K562 (cell line): ENCODE results near the gene PADI4. TPM values are rescaled to one million over a fixed set of nuclear protein-coding genes. Genes with fewer than 3 reads are reported as not detected.

Source experiments
- ATAC-seq: fragments of 200-7000 bp; cut with Tn5 transposase; 3 replicates; pipeline ENCODE4 v1.9.1; 2020; ENCODE audit warnings: moderate library complexity
- BruUV-seq: library from RNA; stranded (reverse); fragments of 400-500 nt; replicated peaks from 2 replicates; lab custom pipeline; 2021; lab: Mats Ljungman, UMichigan
- CTCF ChIA-PET: fragments of 300-600 bp; formaldehyde crosslinking; extraction: SDS; loops from one replicate; lab custom pipeline; 2021; ENCODE audit warnings: low intra/inter-chr PET ratio; lab: Yijun Ruan, JAX
- POLR2A ChIA-PET: fragments of 300-600, 350-650 bp; sonication (Branson Sonifier 250); formaldehyde crosslinking; extraction: SDS; loops from one replicate; lab custom pipeline; 2021; ENCODE audit warnings: antibody characterized with exemption, inconsistent platforms; lab: Yijun Ruan, JAX
- DNase-seq, 4 experiments: peaks; one replicate each; pipeline versions ENCODE4 v3.0.0 to v3.0.0-alpha.2; 2011 to 2018; ENCODE audit warnings: low spot score in 3 of 4, mixed read lengths in 3 of 4; ENCODE audit errors: extremely low read depth in 1 of 4
- FAIRE-seq: peaks from 2 replicates; lab custom pipeline; 2011; peaks lifted over from hg19 to GRCh38; lab: Jason Lieb, UNC
- H2AFZ ChIP-seq: 2 replicates; pipeline ENCODE4 v1.6.0; 2011; ENCODE audit warnings: low read depth, low read length, control low read depth, inconsistent platforms
- H3K27ac ChIP-seq: fragments of 200-600 bp; 3 replicates; pipeline ENCODE4 v1.8.0; 2011; ENCODE audit warnings: low read depth, mild to moderate bottlenecking, control low read depth, inconsistent platforms, low read length, moderate library complexity, mixed read lengths; ENCODE audit errors: extremely low read depth
- H3K27me3 ChIP-seq, 2 experiments: fragments of 300-600 bp in 1 of 2; 2 replicates in 1 of 2; 3 replicates in 1 of 2; pipeline versions ENCODE4 v1.6.0 to v1.8.0; 2011; ENCODE audit warnings: inconsistent platforms in 2 of 2, low read length in 2 of 2, mild to moderate bottlenecking in 1 of 2, mixed read lengths in 1 of 2, moderate library complexity in 1 of 2; ENCODE audit not compliant: control insufficient read depth in 2 of 2, insufficient read depth in 2 of 2
- H3K36me3 ChIP-seq: fragments of 300-600 bp; 3 replicates; pipeline ENCODE4 v1.8.0; 2011; ENCODE audit warnings: mild to moderate bottlenecking, low read length, inconsistent platforms; ENCODE audit not compliant: control insufficient read depth, insufficient read depth
- H3K4me1 ChIP-seq, 2 experiments: fragments of 200-600 bp in 1 of 2; replicated peaks in 1 of 2; 2 replicates in 1 of 2; 3 replicates in 1 of 2; pipeline versions ENCODE4 v1.5.1 to v1.8.0; 2011; ENCODE audit warnings: inconsistent platforms in 2 of 2, low read length in 2 of 2, mild to moderate bottlenecking in 1 of 2, mixed read lengths in 1 of 2, moderate library complexity in 1 of 2; ENCODE audit not compliant: control insufficient read depth in 2 of 2, insufficient read depth in 2 of 2
- H3K4me2 ChIP-seq: 2 replicates; pipeline ENCODE4 v1.6.1; 2011; ENCODE audit warnings: low read length, control low read depth, inconsistent platforms, mixed read lengths; ENCODE audit not compliant: insufficient read depth
- H3K4me3 ChIP-seq: fragments of 200-600 bp; sonication (generic), shearing (Covaris generic); 2 replicates; pipeline ENCODE4 v1.5.1; 2016; ENCODE audit warnings: control low read depth, inconsistent platforms
- H3K79me2 ChIP-seq: fragments of 200-600 bp; 3 replicates; pipeline ENCODE4 v1.8.0; 2011; ENCODE audit warnings: low read length, inconsistent platforms; ENCODE audit not compliant: control insufficient read depth, insufficient read depth
- H3K9ac ChIP-seq, 2 experiments: 2 replicates each; pipeline versions ENCODE4 v1.6.0 to v1.6.1; 2011; ENCODE audit warnings: low read depth in 2 of 2, low read length in 2 of 2, control low read depth in 1 of 2, inconsistent platforms in 1 of 2, mild to moderate bottlenecking in 1 of 2, mixed read lengths in 1 of 2; ENCODE audit not compliant: insufficient read depth in 1 of 2
- H3K9me1 ChIP-seq: one replicate; pipeline ENCODE4 v1.6.0; 2011; ENCODE audit warnings: inconsistent platforms, mild to moderate bottlenecking, low read length, moderate library complexity; ENCODE audit not compliant: control insufficient read depth, insufficient read depth
- H3K9me3 ChIP-seq: replicated peaks from 2 replicates; pipeline ENCODE4 v1.5.1; 2011; ENCODE audit warnings: low read depth, low read length, inconsistent platforms; ENCODE audit not compliant: control insufficient read depth, insufficient read depth
- H4K20me1 ChIP-seq: replicated peaks from 2 replicates; pipeline ENCODE4 v1.6.1; 2011; ENCODE audit warnings: low read length, inconsistent platforms, mixed read lengths; ENCODE audit not compliant: control insufficient read depth, insufficient read depth
- CBX3 ChIP-seq, 2 experiments: IDR thresholded peaks; 1 replicate in 1 of 2; 2 replicates in 1 of 2; pipeline ENCODE4 v1.6.1; 2012; ENCODE audit warnings: inconsistent platforms in 2 of 2, low read length in 2 of 2, borderline replicate concordance in 1 of 2, control low read depth in 1 of 2
- DMBX1 ChIP-seq: fragments of 250-450 bp; sonication (Bioruptor Pico); IDR thresholded peaks from 2 replicates; pipeline ENCODE4 v1.8.0; 2022; ENCODE audit warnings: inconsistent platforms, mild to moderate bottlenecking, moderate library complexity, borderline replicate concordance
- JUND ChIP-seq, 2 experiments: IDR thresholded peaks; 2 replicates in 1 of 2; 3 replicates in 1 of 2; pipeline ENCODE4 v1.6.1; 2011; ENCODE audit warnings: borderline replicate concordance in 2 of 2, low read depth in 2 of 2, low read length in 2 of 2, improper control_type of control experiment in 1 of 2, missing biosample characterization in 1 of 2, missing genetic modification characterization in 1 of 2, missing genetic modification reagents in 1 of 2
- L3MBTL2 ChIP-seq: fragments of 450-650 bp; IDR thresholded peaks from 2 replicates; pipeline ENCODE4 v1.6.1; 2016; ENCODE audit warnings: mild to moderate bottlenecking, moderate library complexity
- NFE2L1 ChIP-seq: fragments of 450-650 bp; IDR thresholded peaks from 2 replicates; pipeline ENCODE4 v1.6.1; 2016; ENCODE audit warnings: missing genetic modification characterization, low read depth, mild to moderate bottlenecking, missing compliant biosample characterization, moderate library complexity, borderline replicate concordance
- NFIX ChIP-seq: fragments of 250-450 bp; sonication (Bioruptor Pico); IDR thresholded peaks from 2 replicates; pipeline ENCODE4 v1.4.0; 2020; ENCODE audit warnings: low read depth, mild to moderate bottlenecking, moderate library complexity
- POLR3A ChIP-seq: IDR thresholded peaks from 2 replicates; pipeline ENCODE4 v1.6.1; 2011; ENCODE audit warnings: borderline replicate concordance, mild to moderate bottlenecking, moderate library complexity; ENCODE audit not compliant: insufficient read length, insufficient read depth; ENCODE audit errors: extremely low read depth
- STAG1 ChIP-seq: sonication (generic); formaldehyde crosslinking; IDR thresholded peaks from 2 replicates; pipeline ENCODE4 v1.5.0; 2020; ENCODE audit warnings: missing genetic modification reagents, borderline replicate concordance
- TBP ChIP-seq: optimal IDR thresholded peaks from 2 replicates; pipeline ENCODE3; 2011; ENCODE audit warnings: low read depth, low read length, improper control_type of control experiment
- TOE1 ChIP-seq, 2 experiments: fragments of 450-650 bp in 1 of 2; sonication (generic) in 1 of 2; formaldehyde crosslinking in 1 of 2; IDR thresholded peaks; 2 replicates each; pipeline versions ENCODE4 v1.7.1 to v1.8.0; 2016 to 2022; ENCODE audit warnings: borderline replicate concordance in 2 of 2, mild to moderate bottlenecking in 2 of 2, antibody characterized with exemption in 1 of 2, inconsistent platforms in 1 of 2, low read depth in 1 of 2, missing genetic modification reagents in 1 of 2, moderate library complexity in 1 of 2
- ZFX ChIP-seq: sonication (generic); formaldehyde crosslinking; IDR thresholded peaks from 2 replicates; pipeline ENCODE4 v1.8.0; 2022; ENCODE audit warnings: mild to moderate bottlenecking, missing genetic modification reagents, moderate library complexity
- ZKSCAN1 ChIP-seq: fragments of 150-350 bp; IDR thresholded peaks from 2 replicates; pipeline ENCODE4 v1.6.1; 2016; ENCODE audit warnings: low read depth, low read length
- WGBS: fragments of 100-300 bp; shearing (Covaris generic); methylation state at CpG from one replicate; pipeline ENCODE4 v1.1.6; 2016; ENCODE audit warnings: low coverage, mixed read lengths; ENCODE audit not compliant: insufficient coverage; ENCODE audit errors: missing lambda C conversion rate; 5-methylcytosine and 5-hydroxymethylcytosine counted together
- in situ Hi-C: fragments of 300-500 bp; cut with MboI; formaldehyde crosslinking; loops from 4 replicates; pipeline ENCODE4 v1.15.0; 2018; ENCODE audit warnings: inconsistent platforms, mixed read lengths
- intact Hi-C: fragments of 100-400 bp; cut with micrococcal nuclease; formaldehyde crosslinking; loops from 2 replicates; pipeline ENCODE4 v1.14.2; 2022
- polyA plus RNA-seq, 8 experiments: library from polyadenylated mRNA; depleted of rRNA in 4 of 8; stranded (reverse) in 5 of 8; unstranded in 3 of 8; fragments of >200 nt; fragmentation: Nextera tagmentation in 2 of 8; fragmentation: Illumina TruSeq in 1 of 8; extraction: Ambion mirVana in 2 of 8; extraction: Trizol in 1 of 8; gene quantifications; 2 replicates each; pipeline versions ENCODE4 v1.2.1 to v1.2.3, GENCODE V29; 2011 to 2014; ENCODE audit warnings: inconsistent platforms in 1 of 8, missing spikeins in 1 of 8
- total RNA-seq, 7 experiments: library from RNA; depleted of rRNA in 6 of 7; stranded (reverse); fragments of >200 nt in 6 of 7; fragmentation: Illumina TruSeq in 2 of 7; extraction: Trizol in 2 of 7; gene quantifications; 2 replicates each; pipeline versions ENCODE4 v1.2.1 to v1.2.3, GENCODE V29; 2011 to 2021; ENCODE audit warnings: low replicate concordance in 1 of 7
- TF ChIP-seq, protein P1 (sequence below): sonication (generic); formaldehyde crosslinking; IDR thresholded peaks from 2 replicates; pipeline ENCODE4 v1.9.0; 2022; ENCODE audit warnings: mild to moderate bottlenecking, missing genetic modification reagents
- TF ChIP-seq, protein P2 (sequence below), 2 experiments: IDR thresholded peaks; 2 replicates each; pipeline ENCODE4 v1.6.1; 2011; ENCODE audit warnings: borderline replicate concordance in 1 of 2, control low read depth in 1 of 2, low read depth in 1 of 2, low read length in 1 of 2, mild to moderate bottlenecking in 1 of 2, mixed read lengths in 1 of 2, moderate library complexity in 1 of 2; ENCODE audit not compliant: insufficient read depth in 1 of 2, insufficient read length in 1 of 2, poor library complexity in 1 of 2, severe bottlenecking in 1 of 2; ENCODE audit errors: extremely low read depth in 1 of 2
- TF ChIP-seq, protein P3 (sequence below): fragments of 450-650 bp; IDR thresholded peaks from 2 replicates; pipeline ENCODE4 v1.6.1; 2018; ENCODE audit not compliant: partially characterized antibody

PADI4 gene
- total and polyA plus RNA-seq, 9 of the 15 experiments (the other 6 are each of a cell fraction or from before 2014, with no cell fraction given), result 0.22 to 0.33 TPM; not detected in 7

DNA sequence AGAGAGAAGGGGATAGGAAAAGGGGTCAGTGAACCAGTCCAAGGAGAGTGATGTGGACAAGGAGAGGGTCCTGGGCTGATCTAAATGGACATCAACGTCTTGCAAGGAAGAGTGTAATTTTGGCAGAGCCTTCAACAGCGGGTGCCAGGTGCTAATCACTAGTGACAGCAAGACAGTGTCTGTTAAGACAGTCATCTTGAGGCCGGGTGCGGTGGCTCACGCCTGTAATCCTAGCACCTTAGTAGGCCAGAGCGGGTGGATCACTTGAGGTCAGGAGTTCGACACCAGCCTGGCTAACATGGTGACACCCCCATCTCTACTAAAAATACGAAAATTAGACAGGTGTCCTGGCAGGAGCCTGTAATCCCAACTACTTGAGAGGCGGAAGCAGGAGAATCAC is 51.8 kb downstream of the PADI4 start:
- peak overlapping the region; percentile 62; the same call in 2 of the 3 replicates for H3K27ac ChIP-seq
- H3K4me3 ChIP-seq, result no peak overlapping the region
- ChIA-PET POLR2A (interaction anchor here (1.0 kb wide), 1 partner anchor 47 kb away, joined by 3 read pairs; no protein-coding TSS in a partner anchor), CTCF (no interaction called here)
- 18% methylated on average over 9 of the region's 9 CpGs for WGBS
- DNase-seq (peak in 1 of 4 experiments; percentile 64), ATAC-seq (peak; percentile 66), FAIRE-seq (no peak)
- peak overlapping the region; percentile 78 for H2AFZ ChIP-seq
- H3K9me1 ChIP-seq, result no peaks in the 10 kb centered on the region
- BruUV-seq, result no TSS peak
- H3K4me2 ChIP-seq, result peak overlapping the region; percentile 40; the same call in 1 of the 2 replicates
- TF ChIP-seq, protein P1, sequence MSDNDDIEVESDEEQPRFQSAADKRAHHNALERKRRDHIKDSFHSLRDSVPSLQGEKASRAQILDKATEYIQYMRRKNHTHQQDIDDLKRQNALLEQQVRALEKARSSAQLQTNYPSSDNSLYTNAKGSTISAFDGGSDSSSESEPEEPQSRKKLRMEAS (CRISPR knock-in tag), result 0 out of 2 replicates have a peak, but pooled peaks have one; percentile 10
- no peak for TF ChIP-seq JUND (IDR thresholded peaks at IDR 0.05; ENCODE audit: borderline replicate concordance, low read depth, low read length)
- no peak for TF ChIP-seq JUND (tag; IDR thresholded peaks at IDR 0.05; ENCODE audit: borderline replicate concordance, low read depth, low read length)
- peak; percentile 84 for TF ChIP-seq TBP
- TF ChIP-seq, protein P2, sequence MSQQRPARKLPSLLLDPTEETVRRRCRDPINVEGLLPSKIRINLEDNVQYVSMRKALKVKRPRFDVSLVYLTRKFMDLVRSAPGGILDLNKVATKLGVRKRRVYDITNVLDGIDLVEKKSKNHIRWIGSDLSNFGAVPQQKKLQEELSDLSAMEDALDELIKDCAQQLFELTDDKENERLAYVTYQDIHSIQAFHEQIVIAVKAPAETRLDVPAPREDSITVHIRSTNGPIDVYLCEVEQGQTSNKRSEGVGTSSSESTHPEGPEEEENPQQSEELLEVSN (IDR thresholded peaks at IDR 0.05; ENCODE audit: borderline replicate concordance in 1 of 2, extremely low read depth in 1 of 2, insufficient read depth in 1 of 2, insufficient read length in 1 of 2, low read depth in 1 of 2, low read length in 1 of 2, poor library complexity in 1 of 2, severe bottlenecking in 1 of 2), result peak in 1 of 2 experiments; percentile 45
- no peak for TF ChIP-seq TOE1 (IDR thresholded peaks at IDR 0.05; ENCODE audit: borderline replicate concordance)
- TF ChIP-seq TOE1 (CRISPR knock-in tag; IDR thresholded peaks at IDR 0.05; ENCODE audit: borderline replicate concordance, low read depth), result no peak
- no peak for TF ChIP-seq STAG1 (CRISPR knock-in tag)
- no peak for TF ChIP-seq NFE2L1 (tag)
- no peak for TF ChIP-seq NFIX (CRISPR knock-in tag)
- TF ChIP-seq, protein P3, sequence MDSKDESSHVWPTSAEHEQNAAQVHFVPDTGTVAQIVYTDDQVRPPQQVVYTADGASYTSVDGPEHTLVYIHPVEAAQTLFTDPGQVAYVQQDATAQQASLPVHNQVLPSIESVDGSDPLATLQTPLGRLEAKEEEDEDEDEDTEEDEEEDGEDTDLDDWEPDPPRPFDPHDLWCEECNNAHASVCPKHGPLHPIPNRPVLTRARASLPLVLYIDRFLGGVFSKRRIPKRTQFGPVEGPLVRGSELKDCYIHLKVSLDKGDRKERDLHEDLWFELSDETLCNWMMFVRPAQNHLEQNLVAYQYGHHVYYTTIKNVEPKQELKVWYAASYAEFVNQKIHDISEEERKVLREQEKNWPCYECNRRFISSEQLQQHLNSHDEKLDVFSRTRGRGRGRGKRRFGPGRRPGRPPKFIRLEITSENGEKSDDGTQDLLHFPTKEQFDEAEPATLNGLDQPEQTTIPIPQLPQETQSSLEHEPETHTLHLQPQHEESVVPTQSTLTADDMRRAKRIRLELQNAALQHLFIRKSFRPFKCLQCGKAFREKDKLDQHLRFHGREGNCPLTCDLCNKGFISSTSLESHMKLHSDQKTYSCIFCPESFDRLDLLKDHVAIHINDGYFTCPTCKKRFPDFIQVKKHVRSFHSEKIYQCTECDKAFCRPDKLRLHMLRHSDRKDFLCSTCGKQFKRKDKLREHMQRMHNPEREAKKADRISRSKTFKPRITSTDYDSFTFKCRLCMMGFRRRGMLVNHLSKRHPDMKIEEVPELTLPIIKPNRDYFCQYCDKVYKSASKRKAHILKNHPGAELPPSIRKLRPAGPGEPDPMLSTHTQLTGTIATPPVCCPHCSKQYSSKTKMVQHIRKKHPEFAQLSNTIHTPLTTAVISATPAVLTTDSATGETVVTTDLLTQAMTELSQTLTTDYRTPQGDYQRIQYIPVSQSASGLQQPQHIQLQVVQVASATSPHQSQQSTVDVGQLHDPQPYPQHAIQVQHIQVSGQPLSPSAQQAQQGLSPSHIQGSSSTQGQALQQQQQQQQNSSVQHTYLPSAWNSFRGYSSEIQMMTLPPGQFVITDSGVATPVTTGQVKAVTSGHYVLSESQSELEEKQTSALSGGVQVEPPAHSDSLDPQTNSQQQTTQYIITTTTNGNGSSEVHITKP, result no peak
- TF ChIP-seq DMBX1 (CRISPR knock-in tag), result no peak
- peak; percentile 71 for TF ChIP-seq ZKSCAN1
- TF ChIP-seq CBX3 (IDR thresholded peaks at IDR 0.05; ENCODE audit: borderline replicate concordance in 1 of 2, low read length in 2 of 2), result 0 out of 3 replicates have a peak, but pooled peaks of 1 of the 2 experiments have one; percentile 20
- TF ChIP-seq POLR3A, result peak; percentile 42
- TF ChIP-seq L3MBTL2, result peak; percentile 49; the same call in 1 of the 2 replicates
- TF ChIP-seq ZFX (CRISPR knock-in tag), result peak; percentile 41; the same call in 1 of the 2 replicates
- in situ Hi-C loops, result no loop called here
- H4K20me1 ChIP-seq, result no peaks in the 10 kb centered on the region
- H3K9me3 ChIP-seq, result no peaks in the 10 kb centered on the region
- H3K9ac ChIP-seq, result peak overlapping the region in 1 of 2 experiments; percentile 20; a peak in 1 of 4 replicates
- H3K4me1 ChIP-seq, result peaks cover 16 to 20% of the 10 kb centered on the region in 2 experiments; a peak in 4 of 5 replicates
- peaks cover 2 to 21% of the 10 kb centered on the region in 2 experiments; a peak in 3 of 5 replicates for H3K27me3 ChIP-seq
- no peaks in the 10 kb centered on the region for H3K79me2 ChIP-seq
- no peaks in the 10 kb centered on the region for H3K36me3 ChIP-seq
- intact Hi-C loops, result no loop called here
